Adipocyte (in vitro differentiated cells): Measurements from ENCODE around the gene SLC22A1.

ENCODE experiments used
- DNase-seq: peaks from one replicate; pipeline ENCODE4 v3.0.0-alpha.2; 2015; ENCODE audit warnings: low read depth
- H3K27me3 ChIP-seq: replicated peaks from 2 replicates; pipeline ENCODE4 v1.7.0; 2013; ENCODE audit warnings: mild to moderate bottlenecking, low read length, moderate library complexity; ENCODE audit not compliant: control insufficient read depth, insufficient read depth
- H3K36me3 ChIP-seq: 2 replicates; pipeline ENCODE4 v1.7.0; 2013; ENCODE audit warnings: low read length, mild to moderate bottlenecking, moderate library complexity; ENCODE audit not compliant: control insufficient read depth, insufficient read depth, severe bottlenecking
- H3K4me1 ChIP-seq: 2 replicates; pipeline ENCODE4 v1.7.0; 2013; ENCODE audit warnings: mild to moderate bottlenecking, low read length, moderate library complexity; ENCODE audit not compliant: control insufficient read depth, insufficient read depth
- H3K4me3 ChIP-seq: 2 replicates; pipeline ENCODE4 v1.7.0; 2013; ENCODE audit warnings: mild to moderate bottlenecking, low read length, moderate library complexity
- H3K9ac ChIP-seq: 2 replicates; pipeline ENCODE4 v1.7.0; 2013; ENCODE audit warnings: mild to moderate bottlenecking, low read length, moderate library complexity
- H3K9me3 ChIP-seq: 2 replicates; pipeline ENCODE4 v1.7.0; 2013; ENCODE audit warnings: mild to moderate bottlenecking, low read length, moderate library complexity; ENCODE audit not compliant: control insufficient read depth

The SLC22A1 gene

DNA sequence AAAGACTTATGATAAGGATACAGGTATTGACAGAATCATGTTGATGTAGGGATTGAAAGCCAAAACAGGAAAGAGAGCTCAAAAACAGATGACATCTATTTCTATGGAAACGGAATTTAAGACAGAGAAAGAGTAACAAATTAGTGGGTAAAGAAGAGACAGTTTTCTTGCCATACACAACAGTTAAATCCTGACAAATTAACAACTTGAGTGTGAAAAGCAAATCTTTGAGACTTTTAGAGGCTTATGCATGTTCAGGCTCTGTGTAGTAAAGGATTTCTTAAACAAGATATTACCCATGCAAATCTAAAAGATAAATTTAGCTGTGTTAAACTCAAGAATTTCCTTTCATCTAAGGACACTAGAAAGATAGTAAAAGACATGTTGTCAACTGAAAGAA is 68.5 kb downstream of the SLC22A1 start:
- H3K9me3 ChIP-seq = peaks cover 31% of the 10 kb centered on the region
- DNase-seq = no peak
- no peaks in the 10 kb centered on the region for H3K27me3 ChIP-seq
- H3K9ac ChIP-seq = no peak overlapping the region
- no peaks in the 10 kb centered on the region for H3K36me3 ChIP-seq
- H3K4me3 ChIP-seq = no peak overlapping the region
- no peaks in the 10 kb centered on the region for H3K4me1 ChIP-seq

DNA sequence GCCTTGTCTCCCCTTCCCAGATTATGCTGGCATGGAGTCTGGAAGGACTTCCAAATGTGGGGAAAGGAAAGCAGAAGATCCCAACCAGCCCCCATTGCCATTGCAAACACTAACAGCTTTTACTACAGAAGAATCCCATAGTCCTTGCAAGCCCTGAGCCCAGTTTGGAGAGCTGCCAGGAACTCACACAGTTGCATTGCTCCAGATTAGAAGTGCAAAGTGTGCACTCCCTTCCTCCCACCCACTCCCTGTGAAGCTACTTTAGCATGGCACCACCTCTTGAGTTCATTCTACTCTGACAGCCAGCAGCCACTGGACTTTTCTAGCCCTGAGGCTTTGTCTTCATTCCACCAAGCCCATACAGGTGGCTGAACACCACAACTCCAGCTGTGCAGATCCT is 69.4 kb downstream of the SLC22A1 start:
- H3K36me3 ChIP-seq = no peaks in the 10 kb centered on the region
- peaks cover 37% of the 10 kb centered on the region for H3K9me3 ChIP-seq
- H3K4me1 ChIP-seq = no peaks in the 10 kb centered on the region
- no peak overlapping the region for H3K9ac ChIP-seq
- no peaks in the 10 kb centered on the region for H3K27me3 ChIP-seq
- no peak overlapping the region for H3K4me3 ChIP-seq
- DNase-seq = no peak

DNA sequence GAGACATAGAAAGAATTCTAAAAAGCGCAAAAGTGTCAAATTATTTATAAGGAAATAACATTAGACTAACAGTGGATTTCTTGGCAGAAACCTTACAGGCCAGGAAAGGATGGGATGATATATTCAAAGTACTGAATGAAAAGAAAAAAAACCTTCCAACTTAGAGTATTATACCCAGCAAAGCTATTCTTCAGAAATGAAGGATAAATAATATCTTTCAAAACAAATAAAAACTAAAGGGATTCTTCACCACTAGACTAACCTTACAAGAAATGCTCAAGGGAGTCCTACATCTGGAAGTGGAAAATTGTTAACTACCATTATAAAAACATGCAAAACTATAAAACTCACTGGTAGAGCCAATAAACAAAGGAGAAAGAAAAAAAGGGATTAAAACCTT is 71.2 kb downstream of the SLC22A1 start:
- H3K4me3 ChIP-seq = no peak overlapping the region
- no peaks in the 10 kb centered on the region for H3K36me3 ChIP-seq
- H3K9me3 ChIP-seq = peaks cover 37% of the 10 kb centered on the region
- DNase-seq = no peak
- no peak overlapping the region for H3K9ac ChIP-seq
- no peaks in the 10 kb centered on the region for H3K27me3 ChIP-seq
- H3K4me1 ChIP-seq = no peaks in the 10 kb centered on the region

DNA sequence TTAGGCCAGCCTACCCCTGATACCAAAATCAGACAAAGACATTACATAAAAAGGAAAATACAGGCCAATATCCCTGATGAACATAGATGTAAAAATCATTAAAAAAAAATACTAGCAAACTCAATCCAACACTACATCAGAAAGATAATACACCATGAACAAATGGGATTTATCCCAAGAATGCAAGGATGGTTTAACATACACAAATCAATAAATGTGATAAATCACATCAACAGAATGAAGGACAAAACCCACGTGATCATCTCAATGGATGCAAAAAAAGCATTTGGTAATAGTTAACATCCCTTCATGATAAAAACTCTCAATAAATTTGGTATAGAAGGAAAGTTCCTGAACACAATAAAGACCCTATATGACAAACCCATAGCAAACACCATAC is 73.2 kb downstream of the SLC22A1 start:
- no peaks in the 10 kb centered on the region for H3K4me1 ChIP-seq
- H3K27me3 ChIP-seq = no peaks in the 10 kb centered on the region
- H3K36me3 ChIP-seq = no peaks in the 10 kb centered on the region

DNA sequence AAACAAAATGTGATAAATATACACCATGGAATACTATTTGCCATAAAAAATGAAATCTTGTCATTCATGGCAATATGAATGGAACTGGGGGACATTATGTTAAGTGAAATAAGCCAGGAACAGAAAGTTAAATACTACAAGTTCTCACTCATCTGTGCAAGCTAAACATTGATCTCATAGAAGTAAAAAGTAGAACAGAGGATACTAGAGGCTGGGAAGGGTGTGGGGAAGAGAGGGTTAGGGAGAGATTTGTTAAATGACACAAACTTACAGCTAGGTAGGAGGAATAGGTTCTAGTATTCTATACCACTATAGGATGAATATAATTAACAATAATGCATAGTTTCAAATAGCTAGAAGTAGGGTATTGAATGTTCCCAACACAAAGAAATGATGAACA is 76.0 kb downstream of the SLC22A1 start:
- Histone ChIP-seq H3K4me1 (no peaks in the 10 kb centered on the region), H3K27me3 (no peaks in the 10 kb centered on the region), H3K36me3 (no peaks in the 10 kb centered on the region), H3K4me3 (no peak overlapping the region), H3K9ac (no peak overlapping the region), H3K9me3 (peaks cover 30% of the 10 kb centered on the region)
- no peak for DNase-seq

More for the DNA sequence above, 73.2 kb downstream of the SLC22A1 start:
- DNase-seq = no peak
- Histone ChIP-seq H3K9me3 (peaks cover 37% of the 10 kb centered on the region), H3K4me3 (no peak overlapping the region), H3K9ac (no peak overlapping the region)

DNA sequence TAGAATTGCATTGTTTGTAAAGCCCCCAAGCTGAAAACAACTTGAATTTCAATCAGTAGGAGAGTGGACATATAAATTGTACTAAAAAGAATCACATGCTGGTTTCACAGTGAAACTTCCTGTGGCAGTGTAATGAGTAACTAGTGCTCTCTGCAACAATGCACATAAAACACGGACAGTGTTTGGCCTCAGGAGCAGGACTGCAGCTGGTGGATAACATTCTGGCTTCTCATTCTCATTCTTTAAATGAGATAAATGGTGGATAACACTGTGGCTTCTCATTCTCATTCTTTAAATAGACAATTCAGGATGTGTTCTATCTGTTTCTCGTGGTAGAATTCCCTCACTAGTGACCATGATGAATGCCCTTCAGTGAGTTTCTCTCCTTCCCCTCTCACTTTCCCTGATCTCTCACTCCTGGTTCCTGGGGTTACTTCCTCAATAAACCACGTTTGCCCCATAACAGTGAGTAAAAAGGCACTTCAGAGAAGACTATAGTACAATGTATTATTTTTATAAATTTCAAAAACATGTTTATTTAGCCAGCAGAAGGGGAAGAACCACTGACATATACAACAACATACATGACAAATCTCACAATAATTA is 77.1 kb downstream of the SLC22A1 start:
- Histone ChIP-seq H3K9ac (no peak overlapping the region), H3K4me1 (no peaks in the 10 kb centered on the region), H3K9me3 (peaks cover 20% of the 10 kb centered on the region), H3K36me3 (no peaks in the 10 kb centered on the region), H3K27me3 (no peaks in the 10 kb centered on the region), H3K4me3 (no peak overlapping the region)
- no peak for DNase-seq

DNA sequence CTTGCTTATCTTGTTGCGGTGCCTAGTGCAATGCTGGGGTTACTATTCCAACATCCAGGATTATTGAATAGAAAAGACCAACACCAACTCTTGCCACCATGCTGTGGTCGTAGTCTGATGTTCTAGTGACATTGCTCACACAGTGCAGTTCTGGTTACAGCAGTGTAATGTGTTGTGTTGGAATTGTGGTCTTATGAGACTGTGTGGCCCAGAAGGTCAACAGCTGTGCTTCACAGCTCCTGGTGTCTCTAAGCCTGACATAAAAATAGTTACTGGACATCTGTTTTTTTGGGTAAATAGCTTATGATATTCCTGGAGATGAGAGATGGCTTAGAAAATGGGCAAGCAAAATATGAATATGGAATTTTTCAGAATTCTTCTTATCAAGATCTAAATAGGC is 79.4 kb downstream of the SLC22A1 start:
- Histone ChIP-seq H3K9ac (no peak overlapping the region), H3K9me3 (no peaks in the 10 kb centered on the region), H3K4me1 (no peaks in the 10 kb centered on the region), H3K4me3 (no peak overlapping the region), H3K36me3 (no peaks in the 10 kb centered on the region), H3K27me3 (no peaks in the 10 kb centered on the region)
- no peak for DNase-seq

DNA sequence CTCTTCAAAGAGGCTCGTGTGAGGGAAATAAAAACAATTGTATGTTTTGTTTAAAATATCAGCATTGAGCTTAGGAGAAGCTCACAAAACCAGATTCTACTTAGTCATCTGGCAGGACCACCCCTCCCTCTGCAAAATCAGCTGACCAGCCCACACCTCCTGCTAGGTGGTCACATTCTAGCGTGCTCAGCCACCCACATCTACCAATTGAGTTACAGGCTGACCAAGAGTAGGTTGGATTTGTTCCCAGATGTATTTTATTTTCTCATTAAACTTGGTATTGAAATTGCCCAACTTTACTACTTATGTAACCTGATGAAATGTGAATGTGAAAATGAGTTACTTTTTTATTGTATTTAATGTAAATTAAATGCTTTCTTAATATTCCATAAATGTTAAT is 80.8 kb downstream of the SLC22A1 start:
- Histone ChIP-seq H3K27me3 (no peaks in the 10 kb centered on the region), H3K36me3 (no peaks in the 10 kb centered on the region), H3K4me1 (no peaks in the 10 kb centered on the region), H3K9me3 (peaks cover 2% of the 10 kb centered on the region), H3K4me3 (no peak overlapping the region), H3K9ac (no peak overlapping the region)
- DNase-seq = peak; percentile 78

DNA sequence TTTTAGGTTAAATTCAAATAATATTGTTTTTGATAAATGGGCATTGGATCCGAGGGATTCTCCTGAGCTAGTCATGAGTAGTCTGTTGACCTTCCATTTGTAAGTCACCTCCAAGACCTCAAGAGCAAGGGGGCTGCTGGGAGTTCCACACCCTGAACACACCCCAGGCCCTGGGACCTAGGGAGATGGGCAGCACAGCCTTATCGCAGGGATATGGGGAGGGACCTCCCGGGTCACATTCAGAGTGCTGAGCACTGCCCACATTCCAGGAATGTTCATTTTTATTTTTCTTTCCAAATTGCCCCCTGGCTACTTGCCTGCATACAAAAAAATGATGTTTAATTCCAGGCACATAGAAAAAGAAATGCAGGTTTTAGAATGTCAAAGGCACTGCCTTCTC is 81.5 kb downstream of the SLC22A1 start:
- H3K9ac ChIP-seq = no peak overlapping the region
- H3K4me3 ChIP-seq = no peak overlapping the region
- no peaks in the 10 kb centered on the region for H3K27me3 ChIP-seq
- DNase-seq = peak; percentile 33
- peaks cover 8% of the 10 kb centered on the region for H3K9me3 ChIP-seq
- H3K4me1 ChIP-seq = no peaks in the 10 kb centered on the region
- H3K36me3 ChIP-seq = no peaks in the 10 kb centered on the region

DNA sequence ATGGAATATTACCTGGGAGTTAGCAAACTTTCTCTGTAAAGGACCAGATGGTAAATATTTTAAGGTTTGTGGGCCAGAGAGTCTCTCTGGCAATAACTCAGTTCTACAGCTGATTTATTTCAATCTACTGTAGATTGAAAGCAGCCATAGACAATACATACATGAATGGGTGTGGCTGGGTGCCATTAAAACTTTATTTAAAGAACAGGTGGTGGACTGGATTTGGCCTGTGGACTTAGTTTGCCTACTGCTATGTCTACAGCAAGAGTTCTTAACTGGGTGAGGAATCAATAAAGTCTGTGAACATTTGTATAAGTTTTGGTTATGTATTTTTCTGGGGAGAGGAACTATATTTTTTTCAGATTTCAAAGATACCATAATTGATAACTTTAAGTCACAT is 81.9 kb downstream of the SLC22A1 start:
- Histone ChIP-seq H3K4me3 (no peak overlapping the region), H3K27me3 (no peaks in the 10 kb centered on the region), H3K4me1 (no peaks in the 10 kb centered on the region), H3K9me3 (peaks cover 11% of the 10 kb centered on the region), H3K36me3 (no peaks in the 10 kb centered on the region), H3K9ac (no peak overlapping the region)
- DNase-seq = no peak

DNA sequence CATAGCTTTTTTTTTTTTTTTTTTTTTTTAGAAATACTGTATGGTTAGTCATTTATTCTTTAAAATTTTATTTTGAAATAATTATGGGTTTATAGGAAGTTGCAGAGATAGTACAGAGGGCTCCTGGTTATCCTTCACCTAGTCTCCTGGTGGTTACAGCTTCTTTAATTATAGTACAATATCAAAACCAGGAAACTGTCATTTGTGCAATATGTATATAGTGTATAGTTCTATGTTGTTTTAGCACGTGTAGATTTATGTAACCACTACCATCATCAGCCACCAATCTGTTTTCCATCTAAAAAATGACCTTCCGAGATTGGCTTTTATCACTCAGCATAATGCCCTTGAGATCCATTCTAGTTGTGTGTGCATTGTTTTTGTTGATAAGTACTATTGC is 82.3 kb downstream of the SLC22A1 start:
- H3K4me1 ChIP-seq = no peaks in the 10 kb centered on the region
- H3K36me3 ChIP-seq = no peaks in the 10 kb centered on the region
- no peak overlapping the region for H3K4me3 ChIP-seq
- no peaks in the 10 kb centered on the region for H3K27me3 ChIP-seq
- no peak overlapping the region for H3K9ac ChIP-seq
- no peak for DNase-seq
- peaks cover 11% of the 10 kb centered on the region for H3K9me3 ChIP-seq

DNA sequence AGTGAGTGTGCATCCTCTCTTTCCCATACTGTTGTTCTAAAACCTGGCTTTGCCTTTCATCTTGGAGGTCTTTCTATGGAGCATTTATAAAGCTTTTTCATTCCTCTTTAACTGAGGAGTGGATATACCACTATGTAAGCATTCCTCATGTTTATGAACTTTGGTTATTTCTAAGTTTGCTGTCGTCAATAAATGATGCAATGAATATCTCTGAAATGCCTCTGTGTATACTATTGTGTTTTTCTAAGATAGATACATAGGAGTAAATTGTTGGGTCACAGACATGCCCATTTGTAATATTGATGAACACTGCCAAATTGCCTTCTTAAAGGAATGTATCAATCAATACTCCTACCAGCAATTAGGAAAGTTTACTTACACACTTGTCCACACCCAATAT is 83.1 kb downstream of the SLC22A1 start:
- no peak overlapping the region for H3K4me3 ChIP-seq
- no peaks in the 10 kb centered on the region for H3K27me3 ChIP-seq
- H3K4me1 ChIP-seq = no peaks in the 10 kb centered on the region
- no peak for DNase-seq
- H3K9ac ChIP-seq = no peak overlapping the region
- no peaks in the 10 kb centered on the region for H3K36me3 ChIP-seq
- H3K9me3 ChIP-seq = peaks cover 11% of the 10 kb centered on the region
